Ovary (tissue), 3 donors: ENCODE data around the gene HIVEP1.

Experiments
- EP300 ChIP-seq: sonication (generic); formaldehyde crosslinking; IDR thresholded peaks from one replicate; pipeline ENCODE4 v1.6.1; 2017; ENCODE audit warnings: antibody characterized with exemption
- POLR2A ChIP-seq: fragments of 450-650 bp; IDR thresholded peaks from one replicate; pipeline ENCODE4 v1.6.1; 2017; ENCODE audit warnings: antibody characterized with exemption, mild to moderate bottlenecking, moderate library complexity
- TF ChIP-seq, protein P1 (sequence below), 3 donors: fragments of 450-650 bp in 2 of 3; fragments of 200-600 bp in 1 of 3; IDR thresholded peaks; one replicate each; pipeline versions ENCODE4 v1.5.1 to v1.8.0; 2016 to 2022; ENCODE audit warnings: antibody characterized with exemption in 3 of 3, mild to moderate bottlenecking in 1 of 3
- donor health status: DM: no; HTN: no; CAD: no.

DNA sequence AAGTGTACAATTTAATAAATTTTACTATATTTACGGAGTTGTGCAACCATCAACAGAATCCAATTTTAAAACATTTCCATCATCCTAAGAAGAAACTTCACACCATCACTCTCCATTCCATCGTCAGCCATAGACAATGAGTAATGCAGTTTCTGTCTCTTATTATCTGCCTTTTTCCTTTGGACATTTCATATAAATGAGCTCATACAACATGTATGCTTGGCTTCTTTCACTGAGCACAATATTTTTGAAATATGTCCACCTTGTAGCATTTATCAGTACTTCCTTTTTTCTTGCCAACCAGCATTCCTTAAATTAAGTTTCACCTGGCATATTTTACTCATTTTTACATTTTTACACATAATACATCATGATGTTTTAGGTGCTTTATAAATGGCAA, 22.7 kb upstream of the HIVEP1 start:
- TF ChIP-seq, protein P1, sequence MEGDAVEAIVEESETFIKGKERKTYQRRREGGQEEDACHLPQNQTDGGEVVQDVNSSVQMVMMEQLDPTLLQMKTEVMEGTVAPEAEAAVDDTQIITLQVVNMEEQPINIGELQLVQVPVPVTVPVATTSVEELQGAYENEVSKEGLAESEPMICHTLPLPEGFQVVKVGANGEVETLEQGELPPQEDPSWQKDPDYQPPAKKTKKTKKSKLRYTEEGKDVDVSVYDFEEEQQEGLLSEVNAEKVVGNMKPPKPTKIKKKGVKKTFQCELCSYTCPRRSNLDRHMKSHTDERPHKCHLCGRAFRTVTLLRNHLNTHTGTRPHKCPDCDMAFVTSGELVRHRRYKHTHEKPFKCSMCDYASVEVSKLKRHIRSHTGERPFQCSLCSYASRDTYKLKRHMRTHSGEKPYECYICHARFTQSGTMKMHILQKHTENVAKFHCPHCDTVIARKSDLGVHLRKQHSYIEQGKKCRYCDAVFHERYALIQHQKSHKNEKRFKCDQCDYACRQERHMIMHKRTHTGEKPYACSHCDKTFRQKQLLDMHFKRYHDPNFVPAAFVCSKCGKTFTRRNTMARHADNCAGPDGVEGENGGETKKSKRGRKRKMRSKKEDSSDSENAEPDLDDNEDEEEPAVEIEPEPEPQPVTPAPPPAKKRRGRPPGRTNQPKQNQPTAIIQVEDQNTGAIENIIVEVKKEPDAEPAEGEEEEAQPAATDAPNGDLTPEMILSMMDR (IDR thresholded peaks at IDR 0.05), result no peak
- no peak for TF ChIP-seq POLR2A
- no peak for TF ChIP-seq EP300
